Karpas-422 (cell line): Measurements from ENCODE around the gene THSD4. TPM values are rescaled to one million over a fixed set of nuclear protein-coding genes. Genes with fewer than 3 reads are reported as not detected.

Experiments
- DNase-seq: peaks from one replicate; pipeline ENCODE4 v3.0.0-alpha.2; 2015
- H2AFZ ChIP-seq: fragments of 200-600 bp; sonication (generic); 2 replicates; pipeline ENCODE4 v1.6.1; 2014; ENCODE audit warnings: antibody characterized with exemption, low read length, mixed read lengths
- H3K27ac ChIP-seq: fragments of 200-600 bp; sonication (generic); 2 replicates; pipeline ENCODE4 v1.5.1; 2014; ENCODE audit warnings: mild to moderate bottlenecking, low read length, moderate library complexity
- H3K27me3 ChIP-seq: fragments of 200-600 bp; sonication (generic); 2 replicates; pipeline ENCODE4 v1.6.1; 2014; ENCODE audit warnings: low read length, mixed read lengths
- H3K36me3 ChIP-seq: fragments of 200-600 bp; sonication (generic); 2 replicates; pipeline ENCODE4 v1.6.1; 2014; ENCODE audit warnings: low read length, mixed read lengths; ENCODE audit not compliant: insufficient read depth
- H3K4me1 ChIP-seq: fragments of 200-600 bp; sonication (generic); 2 replicates; pipeline ENCODE4 v1.6.1; 2014; ENCODE audit warnings: mild to moderate bottlenecking, low read length, mixed read lengths
- H3K4me2 ChIP-seq: fragments of 200-600 bp; sonication (generic); 2 replicates; pipeline ENCODE4 v1.6.1; 2014; ENCODE audit warnings: low read length, low read depth, mild to moderate bottlenecking; ENCODE audit not compliant: poor library complexity, severe bottlenecking
- H3K4me3 ChIP-seq: fragments of 200-600 bp; sonication (generic); 2 replicates; pipeline ENCODE4 v1.5.1; 2014; ENCODE audit warnings: mild to moderate bottlenecking, antibody characterized with exemption, low read length, mixed read lengths
- H3K79me2 ChIP-seq: fragments of 200-600 bp; sonication (generic); 2 replicates; pipeline ENCODE4 v1.6.1; 2014; ENCODE audit warnings: mild to moderate bottlenecking, low read length, mixed read lengths
- H3K9ac ChIP-seq: fragments of 200-600 bp; sonication (generic); 2 replicates; pipeline ENCODE4 v1.6.0; 2014; ENCODE audit warnings: low read length
- H3K9me2 ChIP-seq: fragments of 200-600 bp; sonication (generic), shearing (Covaris generic); replicated peaks from 2 replicates; pipeline ENCODE4 v1.6.0; 2014; ENCODE audit warnings: mild to moderate bottlenecking, low read length, moderate library complexity; ENCODE audit not compliant: insufficient read depth
- H3K9me3 ChIP-seq: fragments of 300-700, 200-600 bp; sonication (generic); 2 replicates; pipeline ENCODE4 v1.6.1; 2014; ENCODE audit warnings: low read length, mixed read lengths
- H4K20me1 ChIP-seq: fragments of 200-600 bp; sonication (generic); 2 replicates; pipeline ENCODE4 v1.6.1; 2014; ENCODE audit warnings: mild to moderate bottlenecking, antibody characterized with exemption, low read length, low read depth; ENCODE audit not compliant: insufficient read depth
- total RNA-seq: library from RNA; depleted of rRNA; stranded (reverse); fragments of >200 nt; shearing (Covaris generic); gene quantifications from 2 replicates; pipeline ENCODE4 v1.2.3, GENCODE V29; 2014; ENCODE audit warnings: low replicate concordance

THSD4 gene
- total RNA-seq, 1 experiment from 2014 or later: 0.11 TPM

- Histone ChIP-seq H3K4me3 (no peak overlapping the region), H2AFZ (no peak overlapping the region), H3K9me2 (no peaks in the 10 kb centered on the region), H3K36me3 (no peaks in the 10 kb centered on the region), H3K27ac (no peak overlapping the region), H3K4me1 (no peaks in the 10 kb centered on the region), H3K9ac (no peak overlapping the region), H4K20me1 (no peaks in the 10 kb centered on the region), H3K4me2 (no peak overlapping the region), H3K9me3 (no peaks in the 10 kb centered on the region), H3K79me2 (no peaks in the 10 kb centered on the region), H3K27me3 (no peaks in the 10 kb centered on the region)
- no peak for DNase-seq
Measured at GRCh38 chr15:71215126-71215894, 100.0 kb downstream of the THSD4 start.

GRCh38 chr15:71218272-71218805 is 103.1 kb downstream of the THSD4 start:
- Histone ChIP-seq H3K9ac (no peak overlapping the region), H3K36me3 (no peaks in the 10 kb centered on the region), H3K79me2 (no peaks in the 10 kb centered on the region), H3K27ac (no peak overlapping the region), H3K9me2 (no peaks in the 10 kb centered on the region), H3K4me2 (no peak overlapping the region), H3K4me1 (no peaks in the 10 kb centered on the region), H3K4me3 (no peak overlapping the region), H3K9me3 (no peaks in the 10 kb centered on the region), H2AFZ (no peak overlapping the region), H4K20me1 (no peaks in the 10 kb centered on the region), H3K27me3 (no peaks in the 10 kb centered on the region)
- DNase-seq: no peak

- Histone ChIP-seq H3K79me2 (no peaks in the 10 kb centered on the region), H2AFZ (no peak overlapping the region), H3K9me2 (no peaks in the 10 kb centered on the region), H3K27ac (no peak overlapping the region), H3K4me1 (no peaks in the 10 kb centered on the region), H3K4me2 (no peak overlapping the region), H4K20me1 (no peaks in the 10 kb centered on the region), H3K4me3 (no peak overlapping the region), H3K9ac (no peak overlapping the region), H3K9me3 (no peaks in the 10 kb centered on the region), H3K27me3 (no peaks in the 10 kb centered on the region), H3K36me3 (no peaks in the 10 kb centered on the region)
- no peak for DNase-seq
Measured at GRCh38 chr15:71219101-71219500, 103.8 kb downstream of the THSD4 start.

GRCh38 chr15:71219645-71220044 is 104.4 kb downstream of the THSD4 start:
- H2AFZ ChIP-seq: no peak overlapping the region
- no peaks in the 10 kb centered on the region for H3K9me2 ChIP-seq
- H3K4me1 ChIP-seq: no peaks in the 10 kb centered on the region
- H3K27ac ChIP-seq: no peak overlapping the region
- no peak overlapping the region for H3K4me2 ChIP-seq
- no peaks in the 10 kb centered on the region for H3K27me3 ChIP-seq
- H4K20me1 ChIP-seq: no peaks in the 10 kb centered on the region
- no peaks in the 10 kb centered on the region for H3K79me2 ChIP-seq
- H3K9me3 ChIP-seq: no peaks in the 10 kb centered on the region
- DNase-seq: no peak
- no peak overlapping the region for H3K9ac ChIP-seq
- H3K4me3 ChIP-seq: no peak overlapping the region
- H3K36me3 ChIP-seq: no peaks in the 10 kb centered on the region

- Histone ChIP-seq H3K9me2 (no peaks in the 10 kb centered on the region), H3K36me3 (no peaks in the 10 kb centered on the region), H3K27me3 (no peaks in the 10 kb centered on the region), H3K27ac (no peak overlapping the region), H4K20me1 (no peaks in the 10 kb centered on the region), H3K9ac (no peak overlapping the region), H2AFZ (no peak overlapping the region), H3K9me3 (no peaks in the 10 kb centered on the region), H3K4me1 (no peaks in the 10 kb centered on the region), H3K4me3 (no peak overlapping the region), H3K79me2 (no peaks in the 10 kb centered on the region), H3K4me2 (no peak overlapping the region)
- DNase-seq: no peak
Measured at GRCh38 chr15:71220828-71221227, 105.6 kb downstream of the THSD4 start.

GRCh38 chr15:71221417-71221816 is 106.1 kb downstream of the THSD4 start:
- Histone ChIP-seq H3K9me3 (no peaks in the 10 kb centered on the region), H3K4me1 (no peaks in the 10 kb centered on the region), H3K27me3 (no peaks in the 10 kb centered on the region), H3K36me3 (no peaks in the 10 kb centered on the region), H3K4me2 (no peak overlapping the region), H4K20me1 (no peaks in the 10 kb centered on the region), H3K4me3 (no peak overlapping the region), H3K27ac (no peak overlapping the region), H3K79me2 (no peaks in the 10 kb centered on the region), H3K9me2 (no peaks in the 10 kb centered on the region), H2AFZ (no peak overlapping the region), H3K9ac (no peak overlapping the region)
- no peak for DNase-seq

- no peaks in the 10 kb centered on the region for H3K79me2 ChIP-seq
- DNase-seq: no peak
- H3K4me2 ChIP-seq: no peak overlapping the region
- no peaks in the 10 kb centered on the region for H3K9me2 ChIP-seq
- no peaks in the 10 kb centered on the region for H3K36me3 ChIP-seq
- H4K20me1 ChIP-seq: no peaks in the 10 kb centered on the region
- H3K9me3 ChIP-seq: no peaks in the 10 kb centered on the region
- no peak overlapping the region for H3K27ac ChIP-seq
- no peak overlapping the region for H3K4me3 ChIP-seq
- no peaks in the 10 kb centered on the region for H3K4me1 ChIP-seq
- H3K9ac ChIP-seq: no peak overlapping the region
- no peak overlapping the region for H2AFZ ChIP-seq
- H3K27me3 ChIP-seq: no peaks in the 10 kb centered on the region
Measured at GRCh38 chr15:71223516-71223915, 108.2 kb downstream of the THSD4 start.

GRCh38 chr15:71224024-71224423 is 108.8 kb downstream of the THSD4 start:
- Histone ChIP-seq H3K27ac (no peak overlapping the region), H3K4me1 (no peaks in the 10 kb centered on the region), H3K9me3 (no peaks in the 10 kb centered on the region), H2AFZ (no peak overlapping the region), H4K20me1 (no peaks in the 10 kb centered on the region), H3K36me3 (no peaks in the 10 kb centered on the region), H3K4me2 (no peak overlapping the region), H3K79me2 (no peaks in the 10 kb centered on the region), H3K4me3 (no peak overlapping the region), H3K9me2 (no peaks in the 10 kb centered on the region), H3K9ac (no peak overlapping the region), H3K27me3 (no peaks in the 10 kb centered on the region)
- DNase-seq: no peak
